PC-9 (cell line): ENCODE data around the gene MYH6.

Source experiments
- EZH2 ChIP-seq: fragments of 200-600 bp; sonication (generic); IDR thresholded peaks from 2 replicates; pipeline ENCODE4 v1.8.0; 2017; ENCODE audit warnings: antibody characterized with exemption, low read depth
- TF ChIP-seq, protein P1 (sequence below): fragments of 200-600 bp; sonication (generic); conservative IDR thresholded peaks from 2 replicates; pipeline ENCODE4 v1.6.1; 2017; ENCODE audit warnings: mixed run types, antibody characterized with exemption, mild to moderate bottlenecking, moderate library complexity

DNA sequence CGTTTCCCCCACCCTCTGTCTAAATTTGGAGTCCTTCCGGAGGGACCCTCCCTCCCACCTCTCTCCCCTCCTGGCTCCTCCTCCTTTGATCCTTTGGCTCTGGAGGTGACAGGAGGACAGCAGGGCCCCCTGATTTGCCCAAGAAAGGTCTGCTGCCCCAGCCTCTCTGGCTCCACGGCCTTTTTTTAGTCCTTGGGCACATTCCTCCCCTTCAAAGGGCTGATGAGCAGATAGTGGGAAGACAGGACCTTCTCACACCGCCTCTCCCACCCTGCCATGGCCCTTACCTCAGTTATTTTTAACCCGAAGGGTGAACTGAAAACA is 196 bp upstream of the MYH6 start:
- TF ChIP-seq, protein P1, sequence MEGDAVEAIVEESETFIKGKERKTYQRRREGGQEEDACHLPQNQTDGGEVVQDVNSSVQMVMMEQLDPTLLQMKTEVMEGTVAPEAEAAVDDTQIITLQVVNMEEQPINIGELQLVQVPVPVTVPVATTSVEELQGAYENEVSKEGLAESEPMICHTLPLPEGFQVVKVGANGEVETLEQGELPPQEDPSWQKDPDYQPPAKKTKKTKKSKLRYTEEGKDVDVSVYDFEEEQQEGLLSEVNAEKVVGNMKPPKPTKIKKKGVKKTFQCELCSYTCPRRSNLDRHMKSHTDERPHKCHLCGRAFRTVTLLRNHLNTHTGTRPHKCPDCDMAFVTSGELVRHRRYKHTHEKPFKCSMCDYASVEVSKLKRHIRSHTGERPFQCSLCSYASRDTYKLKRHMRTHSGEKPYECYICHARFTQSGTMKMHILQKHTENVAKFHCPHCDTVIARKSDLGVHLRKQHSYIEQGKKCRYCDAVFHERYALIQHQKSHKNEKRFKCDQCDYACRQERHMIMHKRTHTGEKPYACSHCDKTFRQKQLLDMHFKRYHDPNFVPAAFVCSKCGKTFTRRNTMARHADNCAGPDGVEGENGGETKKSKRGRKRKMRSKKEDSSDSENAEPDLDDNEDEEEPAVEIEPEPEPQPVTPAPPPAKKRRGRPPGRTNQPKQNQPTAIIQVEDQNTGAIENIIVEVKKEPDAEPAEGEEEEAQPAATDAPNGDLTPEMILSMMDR: no peak
- no peak for TF ChIP-seq EZH2
